Activated CD8-positive, alpha-beta memory T cell treated with anti-CD3 and anti-CD28 coated beads, Interleukin-2, amount 50 U/mL, for 4 hours (primary cell): ENCODE results near the gene ATF6B.
"Not testable (repeated sequence)": the region's sequence is repeated elsewhere in the genome, so short reads cannot be mapped to it uniquely, and the experiment has no call there.

Experiments used
- DNase-seq: peaks from one replicate; pipeline ENCODE4 v3.0.0-alpha.2; 2020

Gene ATF6B

GRCh38 chr6:32102255-32102654 is 25.8 kb downstream of the ATF6B start:
- no peak for DNase-seq

- not testable (repeated sequence) for DNase-seq
These were observed 27.8 kb downstream of the ATF6B start for GRCh38 chr6:32100251-32100650.

- DNase-seq = no peak
These were observed 30.7 kb downstream of the ATF6B start for GRCh38 chr6:32097364-32097763.

GRCh38 chr6:32096394-32097258 is 31.4 kb downstream of the ATF6B start:
- no peak for DNase-seq

GRCh38 chr6:32096087-32096393 is 32.0 kb downstream of the ATF6B start:
- DNase-seq = no peak

- no peak for DNase-seq
These were observed 32.5 kb downstream of the ATF6B start for GRCh38 chr6:32095338-32096086.

GRCh38 chr6:32092760-32093497 is 35.1 kb downstream of the ATF6B start:
- no peak for DNase-seq

- DNase-seq = no peak
These were observed 38.8 kb downstream of the ATF6B start for GRCh38 chr6:32089082-32089828.

- no peak for DNase-seq
These were observed 39.5 kb downstream of the ATF6B start for GRCh38 chr6:32088487-32089049.

- DNase-seq = peak; percentile 70
These were observed 40.2 kb downstream of the ATF6B start for GRCh38 chr6:32087574-32088486.

GRCh38 chr6:32086661-32087573 is 41.1 kb downstream of the ATF6B start:
- no peak for DNase-seq

- DNase-seq = no peak
These were observed 42.1 kb downstream of the ATF6B start for GRCh38 chr6:32085759-32086459.

- no peak for DNase-seq
These were observed 43.3 kb downstream of the ATF6B start for GRCh38 chr6:32084780-32085179.

- no peak for DNase-seq
These were observed 44.0 kb downstream of the ATF6B start for GRCh38 chr6:32083812-32084768.

- DNase-seq = no peak
These were observed 45.1 kb downstream of the ATF6B start for GRCh38 chr6:32082935-32083334.

GRCh38 chr6:32082478-32082877 is 45.6 kb downstream of the ATF6B start:
- DNase-seq = no peak

- no peak for DNase-seq
These were observed 46.7 kb downstream of the ATF6B start for GRCh38 chr6:32081168-32081990.
